Stimulated activated CD4-positive, alpha-beta T cell treated with anti-CD3 and anti-CD28 coated beads, Interleukin-15, amount 100 ng/mL, for 1 hour (primary cell): ENCODE data around the gene NOM1.
A peak's percentile ranks its signal among the peaks of the same experiment; 100 is the strongest.

Source experiments
- DNase-seq, 2 donors: peaks; one replicate each; pipeline ENCODE4 v3.0.0-alpha.2; 2020; ENCODE audit warnings: low read depth in 1 of 2, low spot score in 1 of 2

Gene NOM1

GRCh38 chr7:157003756-157004520, 54.4 kb downstream of the NOM1 start:
- no peak for DNase-seq

DNA sequence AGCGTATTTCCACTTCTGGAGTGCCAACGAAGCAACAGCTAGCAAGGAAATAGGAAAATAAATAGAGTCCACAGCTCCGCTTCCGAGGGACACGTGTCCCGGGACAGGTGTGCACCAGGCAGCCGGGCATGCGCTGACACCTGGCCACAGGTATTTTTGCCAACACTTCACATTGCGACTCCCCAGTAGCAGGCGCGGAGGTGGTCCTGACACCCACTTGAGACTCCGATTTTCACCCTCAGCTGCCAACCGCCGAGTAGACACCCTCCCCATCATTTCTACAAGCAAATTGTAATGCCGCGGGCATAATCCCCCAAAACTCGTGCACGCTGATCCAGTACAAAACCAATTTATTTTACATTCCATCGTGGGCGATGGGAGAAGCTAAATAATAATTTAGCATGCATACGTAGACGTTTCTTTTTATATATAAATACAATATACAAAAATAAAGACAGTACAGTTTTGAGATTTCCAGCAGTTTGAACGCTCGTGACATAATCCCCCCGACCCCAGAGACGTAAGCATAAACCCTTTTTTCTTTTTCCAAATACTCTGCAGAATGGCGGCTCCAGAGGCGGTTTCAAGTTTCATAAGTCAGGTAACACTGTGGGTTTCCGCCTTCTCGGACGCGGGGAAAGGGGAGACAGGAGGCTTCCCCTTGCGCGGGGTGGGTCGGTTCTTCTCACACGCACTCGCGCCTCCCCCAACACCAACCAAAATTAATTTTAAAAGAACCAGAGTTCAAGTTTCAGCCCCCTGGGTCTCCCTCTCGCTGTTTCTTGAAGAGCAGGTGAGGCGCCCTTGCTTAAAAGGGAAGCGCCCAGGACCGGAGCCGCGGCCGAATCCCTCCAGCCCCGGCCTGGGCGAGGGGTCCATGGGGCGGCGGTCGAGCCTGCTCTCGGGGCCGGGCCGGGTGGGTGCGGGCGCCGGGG, 55.3 kb downstream of the NOM1 start:
- no peak for DNase-seq

DNA sequence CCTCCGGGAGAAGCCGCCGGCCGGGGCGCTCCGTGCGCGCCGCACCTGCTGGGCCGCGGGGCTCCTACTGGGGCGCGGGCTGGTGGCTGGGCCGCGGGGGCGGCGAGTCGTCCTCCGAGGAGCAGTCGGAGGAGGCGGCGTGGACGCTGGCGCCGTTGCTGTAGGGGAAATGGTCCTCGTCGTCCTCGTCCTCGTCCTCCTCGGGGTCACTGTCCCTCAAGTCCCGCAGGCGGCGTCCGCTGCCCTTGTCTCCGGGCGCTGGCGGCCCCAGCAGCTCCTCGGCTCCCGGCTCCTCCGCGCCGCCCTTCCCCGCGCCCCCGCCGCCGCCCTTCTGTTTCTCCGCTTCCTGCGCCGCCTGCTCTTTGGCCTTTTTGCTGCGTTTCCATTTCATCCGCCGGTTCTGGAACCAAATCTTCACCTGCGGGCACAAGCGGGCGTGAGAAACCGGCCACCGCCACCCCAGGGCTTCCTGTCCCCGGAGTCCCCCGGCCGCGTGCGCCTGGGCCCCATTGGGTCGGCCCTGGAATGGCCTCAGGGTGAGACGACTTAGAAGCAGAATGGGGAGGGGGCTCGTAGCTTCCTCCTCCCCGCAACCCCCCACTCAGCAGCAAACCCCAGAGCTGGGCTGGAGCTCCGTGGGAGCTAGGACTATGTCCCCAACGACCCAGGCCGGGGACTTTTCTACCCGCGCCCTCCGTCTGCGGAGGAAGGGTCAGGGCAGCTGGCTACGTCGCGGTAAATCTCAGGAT, 56.1 kb downstream of the NOM1 start:
- DNase-seq, result no peak

DNA sequence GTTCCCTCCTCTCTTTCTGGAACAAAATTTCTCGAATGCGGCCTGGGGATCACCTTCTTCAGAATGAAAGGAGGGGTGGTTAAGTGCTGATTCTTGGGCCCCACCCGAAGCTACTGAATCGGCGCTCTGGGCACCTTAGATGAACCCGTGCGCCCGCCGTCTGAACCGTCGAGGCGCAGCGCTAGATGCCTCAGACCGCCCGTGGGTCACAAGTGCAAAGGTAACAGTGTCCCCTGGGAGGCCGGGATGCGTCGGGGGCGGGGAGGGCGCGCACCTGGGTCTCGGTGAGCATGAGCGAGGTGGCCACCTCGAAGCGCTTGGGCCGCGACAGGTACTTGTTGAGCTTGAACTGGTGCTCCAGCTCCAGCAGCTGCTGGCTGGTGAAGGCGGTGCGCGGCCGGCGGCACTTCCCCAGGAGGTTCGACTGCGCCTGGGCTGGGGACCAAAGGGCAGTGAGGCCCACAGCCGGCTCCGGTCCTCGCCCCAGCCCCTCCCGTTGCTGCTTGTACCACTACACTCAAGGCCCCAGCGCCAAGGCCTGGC, 56.8 kb downstream of the NOM1 start:
- no peak for DNase-seq

DNA sequence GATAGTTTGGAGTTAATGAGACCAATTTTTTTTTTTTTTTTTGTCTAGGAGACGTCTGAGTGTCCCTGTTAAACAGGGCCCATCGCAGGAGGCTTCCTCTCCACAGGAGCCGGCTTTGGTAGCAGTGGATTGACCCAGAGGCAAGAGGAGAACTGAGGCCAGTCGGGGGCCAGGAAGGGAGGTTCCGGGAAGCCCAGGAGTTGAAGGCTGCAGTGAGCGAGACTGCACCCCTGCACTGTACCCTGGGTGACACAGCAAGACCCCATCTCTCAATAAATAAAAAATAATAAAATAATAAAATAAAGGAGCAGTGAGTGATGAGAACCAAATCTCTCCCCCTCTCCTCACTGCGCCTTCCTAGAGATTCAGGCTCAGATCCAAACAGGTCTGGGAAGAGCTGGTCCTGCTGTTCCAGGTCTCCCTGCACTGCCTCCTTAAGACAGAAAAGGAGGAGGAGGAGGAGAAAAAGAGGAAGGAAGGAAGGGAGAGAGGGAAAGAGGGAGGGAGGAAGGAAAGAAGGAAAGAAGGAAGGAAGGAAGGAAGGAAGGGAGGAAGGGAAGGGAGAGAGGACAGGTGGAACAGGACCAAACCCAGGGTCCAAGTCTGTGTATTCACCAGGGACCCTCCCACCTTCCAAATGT, 57.4 kb downstream of the NOM1 start:
- no peak for DNase-seq

- DNase-seq, result no peak
Measured at GRCh38 chr7:157007470-157008066, 58.1 kb downstream of the NOM1 start.

GRCh38 chr7:157008206-157009169, 59.0 kb downstream of the NOM1 start:
- DNase-seq, result no peak

- DNase-seq, result no peak
Measured at GRCh38 chr7:157009170-157009777, 59.8 kb downstream of the NOM1 start.

- no peak for DNase-seq
Measured at GRCh38 chr7:157009778-157010587, 60.5 kb downstream of the NOM1 start.

GRCh38 chr7:157010588-157011332, 61.2 kb downstream of the NOM1 start, which contains the start of gene MNX1:
Gene MNX1, minus strand, starts transcription at chr7:157010663. Its CDS starts 313 bp downstream, at chr7:157010350.
- peak in 1 of 2 donors; percentile 32 for DNase-seq

DNA sequence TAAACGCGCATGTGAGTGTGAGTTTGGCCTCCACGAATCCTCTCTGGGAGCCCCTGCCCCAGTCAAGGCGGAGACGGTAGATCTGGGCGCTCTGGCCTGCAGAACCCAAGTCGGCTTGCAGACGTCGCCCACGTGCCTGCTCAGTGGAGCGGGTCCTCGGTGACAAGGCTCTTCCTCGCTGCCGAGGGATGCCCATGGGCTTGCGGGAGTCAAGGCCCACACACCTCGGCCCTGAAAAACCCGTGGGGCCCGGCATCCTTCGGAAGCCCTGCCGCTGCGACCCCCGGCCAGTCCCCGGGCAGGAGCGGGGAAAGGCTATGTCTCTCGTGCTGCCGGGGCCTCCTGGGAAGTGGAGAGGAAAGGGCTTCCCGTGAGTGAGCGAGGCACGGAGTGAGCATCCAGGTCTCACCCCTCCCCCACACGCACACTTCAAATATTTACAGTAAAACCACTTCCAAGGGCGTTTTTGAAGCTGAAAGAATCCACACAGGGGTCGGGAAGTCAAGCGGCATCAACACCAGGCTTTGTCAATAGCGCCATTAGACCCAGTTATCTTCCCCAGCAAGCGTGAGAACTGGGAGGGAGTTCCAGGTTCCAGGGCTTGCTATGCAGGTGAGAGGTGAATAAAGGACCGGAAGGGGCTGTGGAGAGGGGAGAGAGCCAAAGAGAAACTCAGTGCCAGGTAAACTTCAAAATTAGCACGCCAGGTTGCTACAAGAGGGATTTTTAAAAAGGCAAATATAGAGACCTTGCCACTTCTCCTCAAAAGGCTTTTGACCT, 62.0 kb downstream of the NOM1 start:
- no peak for DNase-seq

DNA sequence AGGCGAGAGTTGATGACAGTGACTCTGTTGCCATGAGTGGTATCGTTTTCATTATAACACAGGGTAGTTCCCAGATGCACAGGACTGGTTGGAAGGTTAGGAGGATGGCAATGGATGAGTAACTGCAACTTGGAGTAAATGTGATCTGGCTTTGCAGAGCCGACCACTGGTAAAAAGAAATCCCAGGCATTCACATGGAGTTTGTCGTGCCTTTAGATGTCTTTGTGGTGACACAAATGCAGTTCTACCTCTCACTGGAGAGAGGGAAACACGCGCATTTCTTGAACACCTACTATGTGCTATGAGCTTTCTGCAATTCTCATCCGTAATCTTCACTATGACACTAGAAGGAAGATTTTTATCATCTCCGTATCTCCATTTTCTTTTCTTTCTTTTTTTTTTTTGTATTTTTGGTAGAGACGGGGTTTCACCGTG, 62.6 kb downstream of the NOM1 start:
- DNase-seq, result no peak

DNA sequence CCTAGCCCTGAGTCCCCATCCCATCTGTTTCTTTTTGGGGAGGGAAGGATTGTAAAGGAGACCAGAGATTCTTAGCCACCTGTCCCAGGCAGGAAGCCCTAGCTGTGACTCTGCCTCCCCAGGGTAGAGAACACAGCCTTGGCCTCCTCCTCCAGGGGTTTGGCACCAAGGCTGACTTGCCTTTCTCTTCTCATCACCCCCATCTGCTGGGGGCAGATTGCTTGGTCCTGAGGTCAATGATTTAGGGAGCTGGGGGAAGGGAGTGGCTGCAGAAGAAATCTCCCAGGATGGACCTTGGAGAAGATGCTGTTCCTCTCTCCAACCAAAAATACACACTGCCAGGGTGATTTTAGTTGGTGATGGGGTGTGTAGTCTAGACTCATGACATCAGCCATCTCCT, 63.6 kb downstream of the NOM1 start:
- DNase-seq, result no peak

- DNase-seq, result no peak
Measured at GRCh38 chr7:157013602-157014549, 64.4 kb downstream of the NOM1 start.
